Head of caudate nucleus (tissue), 42 donors: Measurements from ENCODE around the gene DIAPH1.

Experiments used
- DNase-seq, 42 donors: peaks; one replicate each; pipeline versions ENCODE4 v3.0.0 to v3.0.0-alpha.2; 2020 to 2021; ENCODE audit warnings: mixed read lengths in 7 of 42
- intact Hi-C: fragments of 100-400 bp; cut with DNase I; formaldehyde crosslinking; loops from one replicate; pipeline ENCODE4 v1.15.0; 2022

DIAPH1 gene

DNA sequence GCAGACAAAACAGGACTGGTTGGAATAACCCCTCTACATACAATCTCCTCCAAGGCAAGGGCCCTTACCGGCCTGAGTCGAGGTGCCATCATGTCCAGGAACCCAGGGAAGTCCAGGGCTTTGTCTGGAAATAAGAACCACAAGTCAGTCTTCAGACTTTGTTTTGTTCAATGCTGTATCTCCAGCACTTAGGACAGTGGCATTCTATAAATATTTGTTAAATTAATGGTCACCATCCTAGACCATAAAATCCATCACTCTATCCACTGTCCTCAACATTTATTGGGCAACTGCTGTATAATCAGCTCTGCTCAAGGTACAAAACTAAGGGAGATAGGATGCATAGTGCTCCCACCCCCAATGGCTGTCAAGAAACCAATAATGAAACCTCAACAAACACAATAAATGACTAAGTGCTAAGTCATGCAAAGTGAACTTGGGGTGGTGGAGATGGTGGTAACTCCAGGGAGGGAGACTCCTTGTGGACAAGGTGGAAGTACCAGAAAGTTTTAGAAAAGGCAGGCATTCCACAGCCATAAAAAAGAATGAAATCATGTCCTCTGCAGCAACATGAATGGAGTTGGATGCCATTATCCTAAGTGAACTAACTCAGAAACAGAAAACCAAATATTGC is 23.0 kb upstream of the DIAPH1 start:
- DNase-seq: no peak
- intact Hi-C loops: no loop called here

DNA sequence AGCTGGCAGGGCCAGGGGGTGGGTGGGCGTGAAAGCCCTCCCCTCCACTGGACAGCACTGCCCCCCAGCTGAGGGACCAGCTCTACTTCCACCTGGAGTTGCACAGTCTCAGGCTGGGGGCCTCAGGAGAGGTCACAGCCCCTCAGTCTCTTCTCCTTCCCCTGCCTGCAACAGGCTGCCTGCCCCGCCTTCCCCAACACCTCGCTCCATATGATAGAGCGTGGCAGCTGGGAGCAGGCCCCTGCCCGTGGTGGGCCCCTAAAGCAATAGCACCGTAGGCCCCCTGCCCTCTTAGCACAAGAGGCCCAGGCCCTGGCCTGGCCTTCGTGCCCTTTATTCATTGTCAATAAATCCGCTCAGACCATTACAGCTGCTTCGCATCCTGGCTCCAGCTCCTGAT is 21.9 kb upstream of the DIAPH1 start:
- intact Hi-C loops: no loop called here
- peak in 1 of 42 donors; percentile 31 for DNase-seq

DNA sequence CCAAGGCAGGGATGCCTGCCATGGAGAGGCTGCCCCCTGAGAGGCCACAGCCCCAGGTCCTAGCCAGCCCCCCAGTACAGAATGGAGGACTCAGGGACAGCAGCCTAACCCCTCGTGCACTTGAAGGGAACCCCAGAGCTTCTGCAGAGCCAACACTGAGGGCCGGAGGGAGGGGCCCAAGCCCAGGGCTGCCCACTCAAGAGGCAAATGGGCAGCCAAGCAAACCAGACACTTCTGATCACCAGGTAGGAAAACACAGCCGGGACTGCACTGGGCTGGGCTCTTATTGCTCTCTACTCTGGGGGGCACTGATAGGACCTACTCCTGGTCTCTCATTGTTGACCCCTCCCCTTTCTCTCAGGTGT is 21.2 kb upstream of the DIAPH1 start:
- intact Hi-C loops: no loop called here
- DNase-seq: peak in 1 of 42 donors; percentile 20

DNA sequence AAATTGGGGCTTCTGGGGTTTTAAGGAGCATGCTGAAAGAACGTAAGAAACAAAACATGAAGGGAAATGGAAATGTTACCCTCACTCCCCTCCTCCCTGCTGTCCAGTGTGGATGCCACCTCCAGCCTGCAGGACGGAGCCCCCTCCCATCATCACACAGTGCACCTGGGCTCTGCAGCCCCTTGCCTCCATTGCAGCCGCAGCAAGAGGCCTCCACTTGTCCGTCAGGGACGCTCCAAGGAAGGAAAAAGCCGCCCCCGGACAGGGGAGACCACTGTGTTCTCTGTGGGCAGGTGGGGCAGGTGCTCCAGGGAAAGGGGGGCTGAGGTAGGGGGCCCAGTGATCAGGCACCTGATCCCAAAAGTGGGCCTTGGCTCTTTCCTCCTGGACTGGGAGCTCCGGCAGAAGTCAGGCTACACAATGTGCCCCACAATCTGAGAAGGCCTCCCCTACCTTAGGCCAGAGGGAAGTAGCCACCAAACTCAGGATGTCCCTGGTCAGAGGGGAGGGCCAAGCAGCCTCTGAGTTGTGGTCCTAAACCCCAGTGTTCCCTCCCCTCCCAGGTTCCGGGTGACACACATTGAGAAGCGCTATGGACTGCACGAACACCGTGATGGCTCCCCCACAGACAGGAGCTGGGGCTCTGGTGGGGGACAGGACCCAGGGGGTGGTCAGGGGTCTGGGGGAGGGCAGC is 20.7 kb upstream of the DIAPH1 start:
- no peak for DNase-seq
- intact Hi-C loops: no loop called here

DNA sequence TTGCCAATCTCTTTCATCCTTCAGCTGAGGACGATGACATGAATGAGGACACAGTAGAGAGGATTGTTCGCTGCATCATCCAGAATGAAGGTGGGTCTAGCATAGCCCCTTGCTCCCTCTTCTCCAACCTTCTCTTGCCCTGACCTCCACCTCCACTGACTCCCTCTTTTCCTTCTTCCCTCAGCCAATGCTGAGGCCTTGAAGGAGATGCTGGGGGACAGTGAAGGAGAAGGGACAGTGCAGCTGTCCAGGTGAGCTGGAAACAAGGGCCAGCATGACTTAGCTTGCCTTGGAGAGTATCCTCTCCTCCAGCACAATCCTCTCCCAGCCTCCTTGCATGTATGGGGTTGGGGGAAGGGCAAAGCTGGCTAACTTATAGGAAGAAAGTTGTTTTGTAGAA is 20.0 kb upstream of the DIAPH1 start:
- no peak for DNase-seq
- intact Hi-C loops: no loop called here

DNA sequence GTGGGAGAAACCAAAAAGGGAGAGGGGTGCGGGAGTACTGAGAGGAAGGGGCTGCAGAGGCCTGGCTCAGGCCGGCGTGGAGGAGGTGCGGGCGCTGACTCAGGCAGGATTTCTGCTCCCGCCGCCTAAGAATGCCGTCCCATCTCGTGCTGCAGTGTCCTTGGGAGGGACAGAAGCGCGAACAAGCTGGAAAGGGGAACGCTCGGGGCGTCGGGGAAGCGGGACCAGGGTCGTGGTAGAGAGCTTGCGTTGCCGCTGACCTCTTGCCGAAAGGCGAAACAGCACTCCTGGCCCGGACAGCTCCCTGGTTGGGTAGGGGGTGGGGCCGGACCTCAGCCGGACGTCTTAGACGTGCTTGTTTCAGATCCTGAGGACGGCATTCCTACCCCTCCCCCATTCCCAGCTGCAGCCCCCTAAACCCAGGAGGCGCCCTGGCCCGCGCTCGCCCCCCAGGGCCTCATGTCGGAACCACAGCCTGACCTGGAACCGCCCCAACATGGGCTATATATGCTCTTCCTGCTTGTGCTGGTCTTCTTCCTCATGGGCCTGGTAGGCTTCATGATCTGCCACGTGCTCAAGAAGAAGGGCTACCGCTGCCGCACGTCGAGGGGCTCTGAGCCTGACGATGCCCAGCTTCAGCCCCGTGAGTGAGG is 19.1 kb upstream of the DIAPH1 start:
- intact Hi-C loops: no loop called here
- DNase-seq: peak in 31 of 42 donors; percentile 4 to 64 (median 33)

DNA sequence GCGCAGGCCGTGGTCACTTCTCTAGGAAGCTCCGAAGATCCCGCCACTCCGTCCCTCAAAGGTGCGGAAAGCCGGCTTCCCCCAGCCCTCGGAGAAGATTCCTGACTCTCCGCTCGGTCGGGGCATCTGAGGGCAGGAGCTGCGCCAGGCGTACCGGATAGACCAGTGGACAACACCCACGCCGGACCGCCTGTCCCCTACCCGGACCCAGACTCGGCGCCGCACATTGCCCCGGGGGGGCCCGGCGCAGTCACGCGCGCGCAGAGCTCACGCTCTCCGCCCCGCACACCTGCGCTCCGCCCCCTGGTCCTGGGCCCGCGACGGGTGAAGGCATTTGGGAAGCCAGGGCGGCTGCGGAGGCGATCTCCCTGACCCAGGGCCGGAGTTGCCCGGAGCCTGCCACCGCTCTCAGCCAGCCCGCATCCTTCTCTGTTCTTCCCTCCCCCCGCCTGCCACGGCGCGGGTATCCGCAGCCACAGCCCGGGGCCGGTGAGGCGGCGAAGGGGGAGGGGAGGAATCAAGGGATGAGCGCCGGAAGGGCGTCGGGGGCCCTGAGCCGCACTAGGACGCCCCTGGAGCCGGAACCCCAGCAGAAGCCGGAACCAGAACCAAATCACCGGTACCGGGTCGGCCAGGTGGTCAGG is 18.4 kb upstream of the DIAPH1 start:
- intact Hi-C loops: no loop called here
- DNase-seq: peak in 30 of 42 donors; percentile 13 to 68 (median 43)

DNA sequence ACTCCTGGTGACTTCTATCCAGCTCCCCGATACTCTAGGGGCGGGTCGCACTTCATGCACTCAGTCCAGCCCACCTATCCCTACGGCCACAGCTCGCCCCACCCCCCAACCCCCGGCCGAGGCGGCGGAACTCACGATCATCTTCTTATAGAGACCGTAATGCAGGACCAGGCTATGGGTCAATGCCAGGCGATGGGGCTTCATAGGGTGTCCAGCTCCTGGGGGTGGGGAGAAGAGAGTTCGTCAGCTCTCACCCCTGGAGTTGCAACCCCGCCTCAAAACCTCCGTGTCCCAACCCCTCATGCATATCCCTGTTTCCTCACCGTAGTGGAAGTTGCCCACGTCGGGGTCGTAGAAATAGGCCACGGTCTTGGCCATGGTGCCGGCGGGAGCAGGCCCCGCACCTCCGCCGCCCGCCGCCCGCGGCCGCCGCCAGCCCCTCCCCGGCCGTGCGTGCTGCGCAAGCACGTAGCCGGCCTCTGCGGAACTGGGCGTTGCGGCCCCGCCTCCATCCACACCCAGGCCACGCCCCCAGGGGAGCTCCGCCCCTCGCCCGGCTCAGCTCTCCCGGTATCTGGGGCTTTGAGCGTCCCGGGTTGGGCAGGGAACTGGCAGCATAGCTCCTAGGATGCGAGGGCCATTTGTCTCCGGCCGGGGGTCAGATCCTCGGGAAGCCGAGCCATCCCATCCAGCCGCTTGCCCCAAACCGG is 17.8 kb upstream of the DIAPH1 start, which contains the start of the genes HDAC3 and RELL2:
TSS of gene HDAC3 (minus strand) at position 437 of the 710 bp plus-strand sequence. CDS start at position 378, 59 bp downstream.
TSS of gene RELL2 (plus strand) at position 585 of the 710 bp plus-strand sequence. CDS start 1,229 bp downstream, outside the sequence.
- intact Hi-C loops: no loop called here
- DNase-seq: peak; percentile 87 to 99 (median 97)

DNA sequence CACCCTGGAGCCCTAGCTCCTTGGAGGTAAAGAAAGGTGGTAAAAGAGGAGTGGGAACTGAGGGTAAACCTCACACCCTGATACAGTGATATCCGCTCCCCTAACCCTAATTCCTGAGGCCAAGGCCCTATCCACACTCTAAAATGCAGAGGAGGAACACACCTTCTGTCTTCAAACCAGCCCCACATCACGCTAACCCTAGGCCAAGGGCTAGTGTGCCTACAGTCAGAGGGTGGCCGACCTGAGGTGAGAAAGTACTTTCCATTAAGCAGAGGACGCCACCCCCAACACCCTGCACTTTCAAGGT is 17.3 kb upstream of the DIAPH1 start:
- intact Hi-C loops: no loop called here
- DNase-seq: no peak

DNA sequence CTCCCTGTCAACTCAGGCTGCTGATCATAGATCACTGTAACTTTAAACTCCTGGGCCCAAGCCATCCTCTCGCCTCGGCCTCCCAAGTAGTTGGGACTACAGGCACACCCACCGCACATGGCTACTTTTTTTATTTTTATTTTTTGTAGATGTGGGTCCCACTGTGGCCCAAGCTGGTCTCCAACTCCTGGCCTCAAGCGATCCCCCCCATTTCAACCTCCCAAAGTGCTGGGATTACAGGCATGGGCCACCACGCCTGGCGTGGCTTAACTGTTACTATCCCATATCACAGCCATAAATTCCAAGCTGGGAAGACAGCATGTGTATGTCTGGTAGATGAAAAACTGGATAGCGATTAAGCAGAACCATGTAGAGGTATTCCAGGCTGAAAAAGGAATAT is 16.8 kb upstream of the DIAPH1 start:
- intact Hi-C loops: no loop called here
- DNase-seq: no peak

DNA sequence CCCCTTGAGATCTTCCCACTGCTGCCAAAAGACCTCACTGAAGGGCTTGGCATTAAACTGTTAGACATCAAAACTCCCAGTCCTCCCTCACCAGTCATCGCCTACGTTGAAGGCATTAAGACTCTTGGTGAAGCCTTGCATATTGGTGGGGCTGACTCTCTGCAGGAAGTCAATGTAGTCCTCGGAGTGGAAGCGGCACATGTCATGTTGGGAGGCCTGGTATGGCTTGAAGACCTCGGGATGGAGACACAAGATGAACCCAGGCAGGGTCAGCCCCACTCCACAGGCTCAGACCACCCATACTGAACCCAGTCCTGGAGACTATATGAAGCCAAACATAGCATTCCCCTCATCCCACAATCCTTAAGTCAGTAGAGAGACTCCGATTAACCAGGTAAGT is 15.9 kb upstream of the DIAPH1 start:
- no peak for DNase-seq
- intact Hi-C loops: no loop called here

DNA sequence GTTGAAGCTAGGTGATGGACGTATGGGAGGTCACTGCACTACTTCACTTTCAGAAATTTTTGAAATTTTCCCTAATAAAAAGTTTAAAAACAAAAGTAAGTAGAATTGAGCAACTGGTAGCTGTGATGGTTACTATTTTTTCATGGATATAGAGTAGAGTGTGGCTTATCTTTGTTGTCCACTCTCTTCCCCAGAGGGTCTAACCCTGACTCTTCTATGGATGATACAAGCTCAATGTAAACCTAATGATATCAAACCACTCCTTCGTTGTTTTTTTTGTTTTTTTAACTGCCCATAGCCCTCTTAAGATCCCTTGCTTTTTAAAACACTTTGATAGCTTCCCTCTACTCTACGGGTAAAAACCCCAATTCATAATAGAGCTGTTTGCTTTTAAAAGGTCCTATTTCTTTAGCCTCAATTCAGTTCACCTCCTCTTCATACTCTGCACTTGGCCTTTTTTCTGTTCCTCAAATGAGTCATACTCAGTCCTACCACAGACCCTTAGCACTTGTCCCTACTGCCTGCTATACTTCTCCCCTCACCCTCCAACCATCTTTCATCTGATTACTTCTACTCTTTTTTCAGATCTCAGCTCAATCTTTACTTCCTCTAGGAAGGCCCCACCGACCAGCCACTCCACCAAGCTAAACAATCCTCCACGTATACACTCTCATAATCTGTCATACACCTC is 15.2 kb upstream of the DIAPH1 start:
- intact Hi-C loops: no loop called here
- no peak for DNase-seq

DNA sequence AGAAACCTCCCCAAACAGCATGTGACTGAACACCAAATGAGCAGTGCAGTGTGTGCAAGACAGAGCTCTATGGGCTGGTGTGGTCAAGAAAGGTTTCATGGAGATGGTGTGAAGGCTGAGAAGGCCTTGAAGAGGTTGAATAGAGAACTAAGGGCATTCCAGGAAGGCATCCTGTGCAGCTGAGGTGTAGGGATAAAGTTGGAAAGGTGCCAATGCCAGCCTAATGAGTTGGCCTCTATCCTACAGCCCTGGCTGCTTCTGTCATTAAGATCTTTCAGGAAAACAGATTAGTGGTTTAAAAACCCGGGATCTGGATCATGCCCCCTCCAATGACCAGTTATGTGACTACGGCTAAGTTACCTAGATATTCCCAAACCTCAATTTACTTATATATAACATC is 13.8 kb upstream of the DIAPH1 start:
- no peak for DNase-seq
- intact Hi-C loops: no loop called here

DNA sequence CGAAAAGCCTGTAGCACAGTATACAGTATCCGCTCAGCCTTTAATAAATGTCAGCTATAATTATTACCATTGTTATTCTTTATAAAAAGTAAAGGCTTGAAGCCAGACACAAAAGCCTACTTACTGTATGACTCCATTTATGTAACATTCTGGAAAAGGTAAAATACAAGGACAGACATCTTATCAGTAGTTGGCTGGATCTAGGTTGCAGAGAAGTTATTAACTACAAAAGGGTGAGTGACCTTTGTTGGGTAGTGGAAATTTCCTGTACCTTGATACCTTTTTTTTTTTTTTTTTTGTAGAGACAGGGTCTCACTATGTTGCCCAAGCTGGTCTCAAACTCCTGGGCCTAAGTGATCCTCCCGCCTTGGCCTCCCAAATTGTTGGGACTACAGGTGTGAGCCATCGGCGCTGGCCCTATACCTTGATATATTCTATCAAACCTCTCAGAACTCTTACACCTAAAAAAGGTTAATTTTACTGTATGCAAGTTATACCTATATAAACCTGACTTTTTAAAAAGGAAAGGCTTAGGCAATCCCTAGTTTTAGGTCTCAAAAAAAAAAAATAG is 11.9 kb upstream of the DIAPH1 start:
- intact Hi-C loops: no loop called here
- no peak for DNase-seq

DNA sequence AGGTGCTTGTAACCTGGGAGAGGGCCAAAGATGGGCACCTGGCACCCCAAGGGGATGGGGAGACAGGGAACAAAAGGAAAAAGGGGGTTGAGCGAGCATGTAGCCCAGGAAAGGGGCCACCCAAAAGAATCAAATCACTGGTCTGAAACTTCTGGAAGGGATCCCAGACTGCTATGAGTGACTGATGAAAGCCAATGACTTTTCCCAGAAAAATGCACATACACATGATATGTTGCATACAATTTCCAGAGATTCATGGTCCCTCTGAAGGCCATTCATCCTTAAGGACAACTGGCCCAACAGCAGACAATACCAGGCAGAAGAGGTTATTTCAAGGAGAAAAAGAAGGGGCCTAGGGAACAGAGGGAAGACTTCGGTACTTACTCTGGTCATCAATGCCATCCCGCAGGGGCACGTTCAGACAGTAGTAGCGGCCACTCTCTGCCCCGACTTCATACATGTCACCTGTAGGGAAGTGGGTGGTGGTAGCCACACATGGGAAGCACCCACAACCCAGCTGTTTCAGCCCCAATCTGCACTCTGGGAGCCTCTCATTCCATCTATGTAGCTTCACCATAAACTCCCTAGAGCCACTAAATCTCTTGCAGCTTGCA is 9.5 kb upstream of the DIAPH1 start:
- DNase-seq: peak in 1 of 42 donors; percentile 3
- intact Hi-C loops: no loop called here

DNA sequence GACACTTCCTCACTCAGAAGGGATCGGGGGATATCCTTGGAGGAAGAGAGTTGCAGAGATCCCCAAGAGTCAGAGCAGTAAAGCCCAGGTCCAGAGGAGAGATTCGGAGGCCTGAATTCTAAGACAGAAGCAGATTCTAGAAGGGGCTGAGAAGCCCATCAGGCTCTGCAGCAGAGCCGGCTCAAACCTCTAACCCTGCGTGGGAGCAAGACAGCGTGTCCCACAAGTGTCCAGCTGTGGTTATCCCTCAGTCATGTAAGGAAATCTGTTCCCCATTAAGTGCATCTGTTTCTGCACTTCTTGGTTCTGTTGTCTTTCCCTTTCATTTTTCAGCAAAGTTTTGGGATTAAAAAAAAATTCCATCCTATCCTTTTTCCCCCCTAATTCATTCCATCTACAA is 4.8 kb upstream of the DIAPH1 start:
- intact Hi-C loops: no loop called here
- no peak for DNase-seq

DNA sequence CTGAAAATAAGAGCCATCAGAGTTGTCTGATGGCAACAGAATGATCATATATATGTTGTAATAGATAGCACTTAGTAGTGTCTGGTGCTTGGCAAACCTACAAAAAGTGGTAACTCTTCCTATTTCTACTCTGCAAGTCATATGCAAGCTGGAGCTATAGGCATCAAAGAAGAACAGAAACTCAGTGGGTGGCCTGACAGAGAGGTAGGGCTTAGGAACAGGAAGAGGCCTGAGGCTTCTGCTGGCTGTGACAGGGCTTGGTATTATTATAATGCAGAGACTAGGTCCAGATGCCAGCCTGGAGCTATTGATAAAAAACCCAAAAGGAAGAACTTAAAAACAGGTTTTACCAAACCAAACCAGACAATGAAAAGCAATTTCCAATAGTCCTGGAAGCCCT is 4.4 kb upstream of the DIAPH1 start:
- DNase-seq: peak in 3 of 42 donors; percentile 12 to 29 (median 19)
- intact Hi-C loops: no loop called here
